HepG2 (cell line): ENCODE data around the gene NEDD1. TPM values are rescaled to one million over a fixed set of nuclear protein-coding genes. Genes with fewer than 3 reads are reported as not detected.

ENCODE experiments used
- ATF5 ChIP-seq: sonication (generic); formaldehyde crosslinking; IDR thresholded peaks from 2 replicates; pipeline ENCODE4 v1.4.0; 2020; ENCODE audit warnings: mild to moderate bottlenecking, low read depth, missing genetic modification reagents
- BATF2 ChIP-seq: sonication (generic); formaldehyde crosslinking; IDR thresholded peaks from 2 replicates; pipeline ENCODE4 v1.8.0; 2022; ENCODE audit warnings: mild to moderate bottlenecking, missing genetic modification reagents, moderate library complexity
- BHLHE40 ChIP-seq: IDR thresholded peaks from 2 replicates; pipeline ENCODE4 v1.6.1; 2011; ENCODE audit warnings: low read length, improper control_type of control experiment
- CHD4 ChIP-seq: fragments of 200-600 bp; sonication (generic); IDR thresholded peaks from 2 replicates; pipeline ENCODE4 v1.7.0; 2017; ENCODE audit warnings: mild to moderate bottlenecking, low read length, borderline replicate concordance
- FOXP4 ChIP-seq: sonication (generic); formaldehyde crosslinking; IDR thresholded peaks from 2 replicates; pipeline ENCODE4 v1.4.0; 2020; ENCODE audit warnings: missing genetic modification reagents
- HDAC2 ChIP-seq: sonication (generic); formaldehyde crosslinking; IDR thresholded peaks from 2 replicates; pipeline ENCODE4 v1.4.0; 2020; ENCODE audit warnings: missing genetic modification reagents
- HIVEP1 ChIP-seq: sonication (generic); formaldehyde crosslinking; IDR thresholded peaks from 2 replicates; pipeline ENCODE4 v1.4.0; 2020; ENCODE audit warnings: mild to moderate bottlenecking, missing genetic modification reagents
- IRF2 ChIP-seq: IDR thresholded peaks from 2 replicates; pipeline ENCODE4 v1.6.1; 2018; ENCODE audit warnings: missing genetic modification reagents, missing compliant biosample characterization
- KAT7 ChIP-seq: IDR thresholded peaks from 2 replicates; pipeline ENCODE4 v1.6.1; 2018; ENCODE audit warnings: borderline replicate concordance, missing compliant biosample characterization
- NFE2L1 ChIP-seq: sonication (generic); formaldehyde crosslinking; IDR thresholded peaks from 2 replicates; pipeline ENCODE4 v1.4.0; 2020; ENCODE audit warnings: missing genetic modification reagents, mild to moderate bottlenecking, borderline replicate concordance
- NRL ChIP-seq: sonication (generic); formaldehyde crosslinking; IDR thresholded peaks from 2 replicates; pipeline ENCODE4 v1.5.0; 2020; ENCODE audit warnings: missing genetic modification reagents, mild to moderate bottlenecking, moderate library complexity, borderline replicate concordance
- PAXIP1 ChIP-seq: sonication (generic); formaldehyde crosslinking; conservative IDR thresholded peaks from 2 replicates; pipeline ENCODE4 v1.4.0; 2020; ENCODE audit warnings: mild to moderate bottlenecking, missing genetic modification reagents, moderate library complexity
- PREB ChIP-seq: sonication (generic); formaldehyde crosslinking; IDR thresholded peaks from 2 replicates; pipeline ENCODE4 v1.4.0; 2020; ENCODE audit warnings: missing genetic modification reagents
- RARA ChIP-seq: IDR thresholded peaks from 2 replicates; pipeline ENCODE4 v1.6.1; 2016; ENCODE audit warnings: missing genetic modification reagents, missing compliant biosample characterization
- TBP ChIP-seq: sonication (generic); formaldehyde crosslinking; IDR thresholded peaks from 2 replicates; pipeline ENCODE4 v1.5.0; 2020; ENCODE audit warnings: missing genetic modification reagents
- ZBTB2 ChIP-seq: sonication (generic); formaldehyde crosslinking; IDR thresholded peaks from 2 replicates; pipeline ENCODE4 v1.8.0; 2022; ENCODE audit warnings: low read depth, missing genetic modification reagents
- ZFAT ChIP-seq: sonication (generic); formaldehyde crosslinking; conservative IDR thresholded peaks from 2 replicates; pipeline ENCODE4 v1.8.1; 2023; ENCODE audit warnings: missing genetic modification reagents, inconsistent platforms
- ZFYVE20 ChIP-seq: sonication (generic); formaldehyde crosslinking; IDR thresholded peaks from 2 replicates; pipeline ENCODE4 v1.8.0; 2023; ENCODE audit warnings: low read depth, mild to moderate bottlenecking, moderate library complexity, missing genetic modification reagents, borderline replicate concordance
- ZNF530 ChIP-seq: sonication (generic); formaldehyde crosslinking; IDR thresholded peaks from 2 replicates; pipeline ENCODE4 v1.5.0; 2020; ENCODE audit warnings: low read depth, mild to moderate bottlenecking, missing genetic modification reagents
- polyA plus RNA-seq, 8 experiments: library from polyadenylated mRNA; depleted of rRNA in 3 of 8; stranded (reverse) in 7 of 8; unstranded in 1 of 8; fragments of >200 nt; fragmentation: Illumina TruSeq in 4 of 8; extraction: Trizol in 4 of 8; gene quantifications; 2 replicates each; pipeline versions ENCODE4 v1.2.1 to v1.2.3, GENCODE V29; 2011 to 2016; ENCODE audit warnings: low read depth in 4 of 8, missing spikeins in 1 of 8, mixed read lengths in 1 of 8; ENCODE audit not compliant: insufficient read depth in 1 of 8
- total RNA-seq, 5 experiments: library from RNA; depleted of rRNA; stranded (reverse); fragments of >200 nt; fragmentation: Illumina TruSeq; extraction: Trizol; gene quantifications; 2 replicates each; pipeline ENCODE4 v1.2.3, GENCODE V29; 2016; ENCODE audit warnings: low read depth in 1 of 5

Gene NEDD1
- total and polyA plus RNA-seq, 2 of the 13 experiments (the other 11 are each of a cell fraction or from before 2014, with no cell fraction given) = 11.2 to 21.5 TPM

GRCh38 chr12:96906849-96907670, at the start of gene NEDD1 (continued):
- TF ChIP-seq NRL (no peak), IRF2 (CRISPR knock-in tag) (peak; percentile 58; the same call in 1 of the 2 replicates), HIVEP1 (CRISPR knock-in tag) (no peak), BATF2 (CRISPR knock-in tag) (0 out of 2 replicates have a peak, but pooled peaks have one; percentile 51), KAT7 (CRISPR knock-in tag) (peak; percentile 66; the same call in 1 of the 2 replicates), TBP (CRISPR knock-in tag) (no peak), PAXIP1 (CRISPR knock-in tag) (peak; percentile 76; the same call in 1 of the 2 replicates), FOXP4 (CRISPR knock-in tag) (peak; percentile 69), ATF5 (0 out of 2 replicates have a peak, but pooled peaks have one; percentile 39), ZBTB2 (peak; percentile 93), BHLHE40 (no peak), ZNF530 (no peak), NFE2L1 (CRISPR knock-in tag) (no peak), CHD4 (peak; percentile 87; the same call in 1 of the 2 replicates), PREB (CRISPR knock-in tag) (no peak), ZFYVE20 (CRISPR knock-in tag) (no peak), RARA (CRISPR knock-in tag) (0 out of 2 replicates have a peak, but pooled peaks have one; percentile 14), HDAC2 (CRISPR knock-in tag) (no peak), ZFAT (CRISPR knock-in tag) (no peak)
